Stimulated activated naive CD8-positive, alpha-beta T cell treated with anti-CD3 and anti-CD28 coated beads, Interleukin-15, amount 100 ng/mL, for 72 hours (primary cell): ENCODE measurements around the gene KRT85.
A peak's percentile ranks its signal among the peaks of the same experiment; 100 is the strongest.
"Not testable (repeated sequence)": the region's sequence is repeated elsewhere in the genome, so short reads cannot be mapped to it uniquely, and the experiment has no call there.

Source experiments
- ATAC-seq: fragments of 150-1000 bp; cut with Tn5 transposase; 2 replicates; pipeline ENCODE4 v1.10.0; 2021; ENCODE audit warnings: mild to moderate bottlenecking, moderate library complexity
- DNase-seq, 2 donors: peaks; one replicate each; pipeline ENCODE4 v3.0.0; 2021 to 2022
- H3K27ac Mint-ChIP-seq, 2 donors: one replicate each; pipeline ENCODE4 v1.8.0; 2022; ENCODE audit warnings: mild to moderate bottlenecking in 2 of 2, mixed read lengths in 2 of 2, moderate library complexity in 2 of 2
- H3K27me3 Mint-ChIP-seq: one replicate; pipeline ENCODE4 v1.8.0; 2022; ENCODE audit warnings: mixed read lengths
- H3K4me1 Mint-ChIP-seq: one replicate; pipeline ENCODE4 v1.8.0; 2022; ENCODE audit warnings: mild to moderate bottlenecking, mixed read lengths
- H3K4me3 Mint-ChIP-seq, 2 donors: one replicate each; pipeline ENCODE4 v1.8.0; 2022; ENCODE audit warnings: mild to moderate bottlenecking in 2 of 2, mixed read lengths in 2 of 2, moderate library complexity in 1 of 2
- H3K9me3 Mint-ChIP-seq, 2 donors: one replicate each; pipeline ENCODE4 v1.8.0; 2022; ENCODE audit warnings: mixed read lengths in 2 of 2

Gene KRT85

GRCh38 chr12:52350021-52350620, 17.2 kb downstream of the KRT85 start:
- Mint-ChIP-seq H3K4me1 (peaks cover 17% of the 10 kb centered on the region), H3K27ac (no peak overlapping the region), H3K27me3 (peaks cover 35% of the 10 kb centered on the region), H3K4me3 (no peak overlapping the region), H3K9me3 (no peaks in the 10 kb centered on the region)
- ATAC-seq (no peak), DNase-seq (no peak)

GRCh38 chr12:52349196-52349595, 18.1 kb downstream of the KRT85 start:
- no peaks in the 10 kb centered on the region for H3K9me3 Mint-ChIP-seq
- H3K27me3 Mint-ChIP-seq, result peaks cover 26% of the 10 kb centered on the region
- no peak overlapping the region for H3K27ac Mint-ChIP-seq
- peaks cover 17% of the 10 kb centered on the region for H3K4me1 Mint-ChIP-seq
- ATAC-seq, result no peak
- no peak for DNase-seq
- no peak overlapping the region for H3K4me3 Mint-ChIP-seq

GRCh38 chr12:52347551-52348510, 19.4 kb downstream of the KRT85 start:
- Mint-ChIP-seq H3K27me3 (peaks cover 13% of the 10 kb centered on the region), H3K27ac (no peak overlapping the region), H3K4me3 (no peak overlapping the region), H3K4me1 (peaks cover 14% of the 10 kb centered on the region), H3K9me3 (no peaks in the 10 kb centered on the region)
- ATAC-seq, result no peak
- DNase-seq, result no peak

GRCh38 chr12:52347016-52347415, 20.3 kb downstream of the KRT85 start:
- Mint-ChIP-seq H3K27ac (no peak overlapping the region), H3K4me1 (peaks cover 6% of the 10 kb centered on the region), H3K4me3 (no peak overlapping the region), H3K27me3 (peaks cover 8% of the 10 kb centered on the region), H3K9me3 (no peaks in the 10 kb centered on the region)
- DNase-seq (no peak), ATAC-seq (no peak)

- ATAC-seq (no peak), DNase-seq (no peak)
- Mint-ChIP-seq H3K4me3 (no peak overlapping the region), H3K27ac (no peak overlapping the region), H3K4me1 (peaks cover 2% of the 10 kb centered on the region), H3K27me3 (peaks cover 8% of the 10 kb centered on the region), H3K9me3 (no peaks in the 10 kb centered on the region)
Measured at GRCh38 chr12:52346593-52346992, 20.7 kb downstream of the KRT85 start.

GRCh38 chr12:52345041-52345440, 22.2 kb downstream of the KRT85 start:
- not testable (repeated sequence) for ATAC-seq, H3K27ac Mint-ChIP-seq

GRCh38 chr12:52344111-52344510, 23.2 kb downstream of the KRT85 start:
- DNase-seq (no peak), ATAC-seq (no peak)
- no peaks in the 10 kb centered on the region for H3K4me1 Mint-ChIP-seq
- H3K4me3 Mint-ChIP-seq, result no peak overlapping the region
- H3K27me3 Mint-ChIP-seq, result no peaks in the 10 kb centered on the region
- no peak overlapping the region for H3K27ac Mint-ChIP-seq
- no peaks in the 10 kb centered on the region for H3K9me3 Mint-ChIP-seq

More at GRCh38 chr12:52345041-52345440, 22.2 kb downstream of the KRT85 start:
- not testable (repeated sequence) for DNase-seq, H3K4me1 Mint-ChIP-seq, H3K4me3 Mint-ChIP-seq, H3K9me3 Mint-ChIP-seq, H3K27me3 Mint-ChIP-seq

- H3K27me3 Mint-ChIP-seq, result peaks cover 4% of the 10 kb centered on the region
- H3K9me3 Mint-ChIP-seq, result no peaks in the 10 kb centered on the region
- no peaks in the 10 kb centered on the region for H3K4me1 Mint-ChIP-seq
- H3K4me3 Mint-ChIP-seq, result no peak overlapping the region
- no peak overlapping the region for H3K27ac Mint-ChIP-seq
- no peak for DNase-seq
- no peak for ATAC-seq
Measured at GRCh38 chr12:52343550-52343949, 23.7 kb downstream of the KRT85 start.

GRCh38 chr12:52342781-52343490, 24.3 kb downstream of the KRT85 start:
- Mint-ChIP-seq H3K9me3 (no peaks in the 10 kb centered on the region), H3K27me3 (peaks cover 8% of the 10 kb centered on the region), H3K27ac (no peak overlapping the region), H3K4me1 (no peaks in the 10 kb centered on the region), H3K4me3 (no peak overlapping the region)
- DNase-seq (no peak), ATAC-seq (no peak)

GRCh38 chr12:52341066-52341580, 26.2 kb downstream of the KRT85 start:
- DNase-seq (no peak), ATAC-seq (no peak)
- H3K27me3 Mint-ChIP-seq, result peaks cover 8% of the 10 kb centered on the region
- H3K9me3 Mint-ChIP-seq, result no peaks in the 10 kb centered on the region
- H3K4me3 Mint-ChIP-seq, result no peak overlapping the region
- no peak overlapping the region for H3K27ac Mint-ChIP-seq
- H3K4me1 Mint-ChIP-seq, result peaks cover 8% of the 10 kb centered on the region

GRCh38 chr12:52338241-52338960, 28.9 kb downstream of the KRT85 start:
- DNase-seq, result no peak
- ATAC-seq, result no peak
- peak overlapping the region in 1 of 2 donors; percentile 9 for H3K27ac Mint-ChIP-seq
- peaks cover 8% of the 10 kb centered on the region for H3K27me3 Mint-ChIP-seq
- no peak overlapping the region for H3K4me3 Mint-ChIP-seq
- H3K4me1 Mint-ChIP-seq, result peaks cover 8% of the 10 kb centered on the region
- no peaks in the 10 kb centered on the region for H3K9me3 Mint-ChIP-seq

- no peak for ATAC-seq
- no peak for DNase-seq
- Mint-ChIP-seq H3K4me3 (no peak overlapping the region), H3K27ac (no peak overlapping the region), H3K27me3 (peaks cover 8% of the 10 kb centered on the region), H3K4me1 (peaks cover 8% of the 10 kb centered on the region), H3K9me3 (no peaks in the 10 kb centered on the region)
Measured at GRCh38 chr12:52337054-52337453, 30.2 kb downstream of the KRT85 start.

GRCh38 chr12:52336641-52337040, 30.6 kb downstream of the KRT85 start:
- DNase-seq (no peak), ATAC-seq (no peak)
- peaks cover 8% of the 10 kb centered on the region for H3K27me3 Mint-ChIP-seq
- peaks cover 8% of the 10 kb centered on the region for H3K4me1 Mint-ChIP-seq
- H3K4me3 Mint-ChIP-seq, result no peak overlapping the region
- no peaks in the 10 kb centered on the region for H3K9me3 Mint-ChIP-seq
- H3K27ac Mint-ChIP-seq, result peak overlapping the region in 1 of 2 donors; percentile 5

GRCh38 chr12:52335598-52336262, 31.6 kb downstream of the KRT85 start:
- Mint-ChIP-seq H3K27me3 (peaks cover 8% of the 10 kb centered on the region), H3K9me3 (no peaks in the 10 kb centered on the region), H3K4me3 (no peak overlapping the region), H3K4me1 (peaks cover 8% of the 10 kb centered on the region), H3K27ac (no peak overlapping the region)
- ATAC-seq, result no peak
- no peak for DNase-seq

GRCh38 chr12:52334185-52334584, 33.1 kb downstream of the KRT85 start:
- no peak for DNase-seq
- Mint-ChIP-seq H3K9me3 (no peaks in the 10 kb centered on the region), H3K27me3 (peaks cover 13% of the 10 kb centered on the region), H3K27ac (no peak overlapping the region), H3K4me3 (no peak overlapping the region), H3K4me1 (peaks cover 8% of the 10 kb centered on the region)
- no peak for ATAC-seq
